WERI-Rb-1 (cell line): ENCODE measurements around the gene SH2D7.

ENCODE experiments used
- DNase-seq: peaks from one replicate; pipeline ENCODE4 v3.0.0-alpha.2; 2020
- H3K27ac ChIP-seq: fragments of 250-450 bp; sonication (Bioruptor Pico); 2 replicates; pipeline ENCODE4 v1.5.1; 2020; ENCODE audit warnings: mild to moderate bottlenecking, moderate library complexity
- H3K27me3 ChIP-seq: fragments of 250-450 bp; sonication (Bioruptor Pico); 2 replicates; pipeline ENCODE4 v1.5.1; 2021; ENCODE audit warnings: mild to moderate bottlenecking, low read depth, moderate library complexity; ENCODE audit not compliant: insufficient read depth, severe bottlenecking
- H3K36me3 ChIP-seq: fragments of 250-450 bp; sonication (Bioruptor Pico); 2 replicates; pipeline ENCODE4 v1.5.1; 2020; ENCODE audit warnings: mild to moderate bottlenecking, moderate library complexity
- H3K4me3 ChIP-seq: 2 replicates; pipeline ENCODE4 v1.5.1; 2011; ENCODE audit warnings: low read depth, mild to moderate bottlenecking, control low read depth, low read length
- H3K9me3 ChIP-seq: fragments of 250-450 bp; sonication (Bioruptor Pico); 2 replicates; pipeline ENCODE4 v1.5.1; 2021; ENCODE audit warnings: mild to moderate bottlenecking, moderate library complexity; ENCODE audit not compliant: severe bottlenecking
- TF ChIP-seq, protein P1 (sequence below): IDR thresholded peaks from 2 replicates; pipeline ENCODE4 v1.5.1; 2011; ENCODE audit warnings: low read depth, mild to moderate bottlenecking, control low read depth, inconsistent platforms, low read length

SH2D7 gene

DNA sequence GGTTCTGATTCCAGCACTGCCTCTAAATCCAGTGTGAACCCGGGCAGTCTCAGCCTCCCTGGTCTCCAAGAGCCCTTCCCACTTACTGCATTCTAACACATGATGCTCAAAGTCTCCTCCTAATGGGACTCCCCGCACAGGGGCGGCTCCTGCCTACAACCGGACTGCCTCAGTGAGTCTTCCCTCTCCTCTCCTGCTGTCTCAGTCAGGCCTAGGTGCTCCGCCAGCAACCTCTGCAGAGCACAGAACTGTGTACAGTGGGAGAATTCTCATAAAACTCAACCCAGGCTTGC lies 43.8 kb upstream of the SH2D7 start:
- H3K27ac ChIP-seq: no peak overlapping the region
- H3K27me3 ChIP-seq: no peaks in the 10 kb centered on the region
- TF ChIP-seq, protein P1, sequence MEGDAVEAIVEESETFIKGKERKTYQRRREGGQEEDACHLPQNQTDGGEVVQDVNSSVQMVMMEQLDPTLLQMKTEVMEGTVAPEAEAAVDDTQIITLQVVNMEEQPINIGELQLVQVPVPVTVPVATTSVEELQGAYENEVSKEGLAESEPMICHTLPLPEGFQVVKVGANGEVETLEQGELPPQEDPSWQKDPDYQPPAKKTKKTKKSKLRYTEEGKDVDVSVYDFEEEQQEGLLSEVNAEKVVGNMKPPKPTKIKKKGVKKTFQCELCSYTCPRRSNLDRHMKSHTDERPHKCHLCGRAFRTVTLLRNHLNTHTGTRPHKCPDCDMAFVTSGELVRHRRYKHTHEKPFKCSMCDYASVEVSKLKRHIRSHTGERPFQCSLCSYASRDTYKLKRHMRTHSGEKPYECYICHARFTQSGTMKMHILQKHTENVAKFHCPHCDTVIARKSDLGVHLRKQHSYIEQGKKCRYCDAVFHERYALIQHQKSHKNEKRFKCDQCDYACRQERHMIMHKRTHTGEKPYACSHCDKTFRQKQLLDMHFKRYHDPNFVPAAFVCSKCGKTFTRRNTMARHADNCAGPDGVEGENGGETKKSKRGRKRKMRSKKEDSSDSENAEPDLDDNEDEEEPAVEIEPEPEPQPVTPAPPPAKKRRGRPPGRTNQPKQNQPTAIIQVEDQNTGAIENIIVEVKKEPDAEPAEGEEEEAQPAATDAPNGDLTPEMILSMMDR: no peak
- H3K4me3 ChIP-seq: no peak overlapping the region
- DNase-seq: no peak
- H3K9me3 ChIP-seq: no peaks in the 10 kb centered on the region
- peaks cover 19% of the 10 kb centered on the region for H3K36me3 ChIP-seq

DNA sequence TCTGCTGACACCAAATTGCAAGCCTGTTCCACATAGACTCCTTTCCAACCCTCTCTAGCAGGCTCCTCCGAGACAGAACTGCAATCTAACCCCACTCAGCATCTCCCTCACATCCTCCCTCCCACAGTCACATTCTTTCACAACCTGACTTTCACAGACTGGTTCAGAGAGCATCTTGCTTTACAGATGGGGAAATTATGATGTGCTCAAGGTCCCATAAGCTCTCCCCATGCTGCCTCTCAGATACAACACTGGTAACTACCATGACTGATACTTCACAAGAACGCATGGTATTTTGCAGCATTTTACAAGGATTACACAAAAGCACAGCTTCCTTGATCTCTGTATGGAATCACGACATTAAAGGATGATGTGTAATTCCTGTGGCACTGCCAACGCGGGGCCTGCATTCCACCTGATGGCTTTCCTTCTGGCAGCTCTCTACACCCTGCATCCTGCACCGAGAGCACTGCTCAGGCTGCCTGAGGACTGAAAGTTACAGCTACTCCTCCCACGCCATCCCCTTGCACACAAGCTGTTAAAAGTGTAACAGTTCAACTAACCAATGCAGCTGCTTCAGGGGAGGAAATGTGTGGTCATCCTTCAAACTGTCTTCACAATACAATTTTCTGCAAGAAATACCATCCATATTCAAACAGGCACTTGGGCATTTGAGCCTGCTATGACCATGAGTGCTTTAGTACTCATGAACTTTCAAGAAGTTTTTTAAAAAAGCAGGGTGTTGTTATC lies 42.5 kb upstream of the SH2D7 start:
- H3K27me3 ChIP-seq: no peaks in the 10 kb centered on the region
- H3K4me3 ChIP-seq: no peak overlapping the region
- TF ChIP-seq, protein P1: no peak
- no peaks in the 10 kb centered on the region for H3K9me3 ChIP-seq
- no peak overlapping the region for H3K27ac ChIP-seq
- peaks cover 12% of the 10 kb centered on the region for H3K36me3 ChIP-seq
- DNase-seq: no peak

DNA sequence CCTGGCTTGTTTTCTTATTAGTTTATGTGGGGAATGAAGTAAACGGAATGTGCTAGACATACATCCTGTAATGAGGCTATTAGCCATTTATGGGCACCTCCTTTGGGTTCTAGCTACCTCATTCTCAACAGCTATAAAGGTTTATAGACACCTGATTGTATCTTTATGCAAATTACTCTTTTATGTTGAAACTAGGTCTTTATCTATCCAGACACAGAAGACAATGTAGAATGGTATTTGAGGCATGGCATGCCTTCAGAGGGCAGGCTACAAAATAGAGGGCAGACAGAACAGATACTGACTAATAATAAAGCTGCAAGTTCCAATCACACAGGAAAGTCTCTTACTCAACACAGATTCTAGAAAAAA lies 41.9 kb upstream of the SH2D7 start:
- DNase-seq: no peak

DNA sequence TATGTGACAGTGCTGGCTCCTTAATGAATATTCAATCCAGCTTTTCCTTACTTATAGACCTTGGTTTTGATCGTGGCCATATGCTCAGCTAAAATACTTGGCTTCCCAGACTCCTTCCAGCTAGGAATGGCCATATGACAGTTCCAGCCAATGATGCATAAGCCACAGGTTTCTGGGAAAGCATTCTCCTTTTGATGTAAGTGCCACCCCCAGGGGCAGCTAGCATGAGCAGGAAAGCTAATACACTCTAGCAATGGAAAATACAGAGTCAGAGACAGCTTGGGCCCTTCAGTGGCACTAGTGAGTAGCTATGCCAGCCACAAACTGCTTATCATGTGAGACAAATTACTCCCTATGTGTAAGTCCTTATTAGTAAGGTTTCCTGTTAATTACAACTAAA lies 41.5 kb upstream of the SH2D7 start:
- DNase-seq: no peak
- Histone ChIP-seq H3K27me3 (no peaks in the 10 kb centered on the region), H3K4me3 (no peak overlapping the region), H3K36me3 (peaks cover 12% of the 10 kb centered on the region), H3K27ac (no peak overlapping the region), H3K9me3 (no peaks in the 10 kb centered on the region)
- TF ChIP-seq, protein P1: no peak

More for the DNA sequence above, 41.9 kb upstream of the SH2D7 start:
- no peak overlapping the region for H3K4me3 ChIP-seq
- TF ChIP-seq, protein P1: no peak
- H3K9me3 ChIP-seq: no peaks in the 10 kb centered on the region
- H3K27ac ChIP-seq: no peak overlapping the region
- no peaks in the 10 kb centered on the region for H3K27me3 ChIP-seq
- peaks cover 12% of the 10 kb centered on the region for H3K36me3 ChIP-seq

DNA sequence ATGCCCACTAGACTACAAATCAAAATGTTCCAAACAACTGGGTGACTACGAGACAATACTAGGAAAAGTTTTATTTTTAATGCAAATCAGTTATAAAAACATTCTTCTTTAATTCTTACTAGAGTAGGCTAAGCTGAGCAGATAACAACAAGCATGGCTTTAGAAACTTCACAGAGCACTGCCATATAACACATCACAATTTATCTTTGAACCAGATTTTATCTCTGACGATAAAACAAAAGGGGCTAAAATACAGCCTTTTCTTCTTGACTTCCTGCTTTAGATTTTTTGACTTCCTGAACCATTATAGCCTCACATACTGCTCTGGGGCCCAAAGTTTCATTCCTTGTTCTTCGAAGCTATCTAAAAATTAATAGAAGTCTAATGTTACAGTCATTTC lies 40.8 kb upstream of the SH2D7 start:
- Histone ChIP-seq H3K36me3 (peaks cover 12% of the 10 kb centered on the region), H3K27me3 (no peaks in the 10 kb centered on the region), H3K9me3 (no peaks in the 10 kb centered on the region), H3K4me3 (no peak overlapping the region), H3K27ac (no peak overlapping the region)
- TF ChIP-seq, protein P1: no peak
- no peak for DNase-seq

DNA sequence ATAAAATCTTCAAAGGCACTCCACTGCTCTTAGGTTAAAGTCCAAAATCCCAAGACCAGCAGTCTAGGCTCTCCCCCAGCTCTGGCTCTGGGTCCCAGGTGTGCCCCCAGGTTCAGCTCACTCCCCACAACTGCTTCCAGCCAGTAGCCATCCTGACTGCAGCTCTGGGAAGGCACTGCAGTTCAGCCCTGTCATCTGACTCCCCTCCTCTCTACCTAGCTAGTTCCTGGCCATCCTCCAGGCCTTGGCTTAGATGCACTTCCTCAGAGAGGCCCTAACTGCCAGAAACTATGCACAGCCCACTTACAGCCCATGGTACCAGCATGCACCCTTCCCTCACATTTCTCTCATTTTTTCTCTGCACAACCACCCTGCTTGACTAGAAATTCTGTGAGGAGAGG lies 40.4 kb upstream of the SH2D7 start:
- H3K27me3 ChIP-seq: no peaks in the 10 kb centered on the region
- H3K27ac ChIP-seq: no peak overlapping the region
- H3K36me3 ChIP-seq: peaks cover 12% of the 10 kb centered on the region
- DNase-seq: no peak
- no peaks in the 10 kb centered on the region for H3K9me3 ChIP-seq
- no peak overlapping the region for H3K4me3 ChIP-seq
- TF ChIP-seq, protein P1: no peak
